Spleen (tissue), 11 donors: ENCODE data around the gene GOLGA1. TPM values are rescaled to one million over a fixed set of nuclear protein-coding genes. Genes with fewer than 3 reads are reported as not detected.

ENCODE experiments used
- DNase-seq: peaks from one replicate; pipeline ENCODE4 v3.0.0-alpha.2; 2020
- H3K27ac ChIP-seq, 8 donors: fragments of 200-600 bp; sonication (generic) in 7 of 8; 1 replicate in 4 of 8; 2 replicates in 4 of 8; pipeline versions ENCODE4 v1.5.0 to v1.8.0; 2016 to 2021; ENCODE audit warnings: inconsistent platforms in 4 of 8, mild to moderate bottlenecking in 4 of 8, moderate library complexity in 1 of 8
- H3K27me3 ChIP-seq, 7 donors: fragments of 200-600 bp; sonication (generic) in 6 of 7; replicated peaks in 1 of 7; 1 replicate in 4 of 7; 2 replicates in 3 of 7; pipeline versions ENCODE4 v1.5.0 to v1.8.0; 2016 to 2021; ENCODE audit warnings: inconsistent platforms in 3 of 7, mild to moderate bottlenecking in 1 of 7
- H3K36me3 ChIP-seq, 6 donors: fragments of 200-600 bp; sonication (generic) in 5 of 6; 1 replicate in 4 of 6; 2 replicates in 2 of 6; pipeline versions ENCODE4 v1.5.0 to v1.8.0; 2016 to 2021; ENCODE audit warnings: inconsistent platforms in 2 of 6
- H3K4me1 ChIP-seq, 6 donors: fragments of 200-600 bp; sonication (generic) in 5 of 6; 1 replicate in 3 of 6; 2 replicates in 3 of 6; pipeline versions ENCODE4 v1.5.0 to v1.8.0; 2016 to 2021; ENCODE audit warnings: inconsistent platforms in 3 of 6
- H3K4me3 ChIP-seq, 8 donors: fragments of 200-600 bp; sonication (generic) in 7 of 8; 1 replicate in 4 of 8; 2 replicates in 4 of 8; pipeline versions ENCODE4 v1.5.0 to v1.8.0; 2016 to 2021; ENCODE audit warnings: inconsistent platforms in 4 of 8, mild to moderate bottlenecking in 4 of 8, moderate library complexity in 2 of 8
- H3K9me3 ChIP-seq, 8 donors: fragments of 200-600 bp; sonication (generic) in 7 of 8; 1 replicate in 4 of 8; 2 replicates in 4 of 8; pipeline versions ENCODE4 v1.5.0 to v1.8.0; 2016 to 2021; ENCODE audit warnings: inconsistent platforms in 4 of 8
- POLR2A ChIP-seq, 3 donors: fragments of 450-650 bp; IDR thresholded peaks; one replicate each; pipeline ENCODE4 v1.5.1; 2017; ENCODE audit warnings: antibody characterized with exemption in 3 of 3, mild to moderate bottlenecking in 1 of 3
- POLR2AphosphoS5 ChIP-seq, 3 donors: sonication (generic); formaldehyde crosslinking; IDR thresholded peaks; one replicate each; pipeline ENCODE4 v1.5.1; 2017; ENCODE audit warnings: antibody characterized with exemption in 3 of 3
- WGBS, 5 donors: extraction: QIAGEN DNeasy Blood & Tissue Kit in 3 of 5; methylation state at CpG; one replicate each; pipeline versions ENCODE4 v1.1.5 to v1.1.7; 2013 to 2018; 5-methylcytosine and 5-hydroxymethylcytosine counted together
- intact Hi-C: fragments of 100-400 bp; cut with DNase I; formaldehyde crosslinking; loops from one replicate; pipeline ENCODE4 v1.15.0; 2023; ENCODE audit warnings: low total_unique reads
- polyA plus RNA-seq, 3 donors: library from polyadenylated mRNA; stranded (reverse); fragments of 200-250 nt; gene quantifications; one replicate each; pipeline ENCODE4 v1.2.1, GENCODE V29; 2013
- total RNA-seq, 7 donors: library from RNA; depleted of rRNA in 3 of 7; stranded (reverse); fragments of >200 nt in 3 of 7; fragmentation: NEBNext Ultra II Directional in 4 of 7; extraction: Animal tissue kit (Norgen Biotek cat#: 25700) in 4 of 7; gene quantifications; one replicate each; pipeline versions ENCODE4 v1.1.0 to v1.2.1, GENCODE V29; 2016 to 2021
- TF ChIP-seq, protein P1 (sequence below), 11 experiments: fragments of 200-600 bp in 7 of 11; fragments of 450-650 bp in 4 of 11; sonication (generic) in 4 of 11; IDR thresholded peaks in 8 of 11; conservative IDR thresholded peaks in 3 of 11; 1 replicate in 7 of 11; 2 replicates in 4 of 11; pipeline versions ENCODE4 v1.4.0 to v1.8.0; 2016 to 2021; ENCODE audit warnings: antibody characterized with exemption in 11 of 11, inconsistent platforms in 4 of 11, mild to moderate bottlenecking in 1 of 11
- donor health status: healthy with polysubstance abuse.
- donor health status: DM: no; HTN: no; CAD: no; lungs with moderate emphysema.
- donor health status: DM: no; HTN: no; CAD: no.
- donor health status: Bipolar disorder and iron deficiency.
- donor health status: healthy.
- donor health status: DM: no; HTN: no; CAD: no.
- donor health status: DM: yes; HTN: yes; CAD: no.

Gene GOLGA1
- total and polyA plus RNA-seq, 10 donors: 4.7 to 30.5 (median 22.9) TPM

DNA sequence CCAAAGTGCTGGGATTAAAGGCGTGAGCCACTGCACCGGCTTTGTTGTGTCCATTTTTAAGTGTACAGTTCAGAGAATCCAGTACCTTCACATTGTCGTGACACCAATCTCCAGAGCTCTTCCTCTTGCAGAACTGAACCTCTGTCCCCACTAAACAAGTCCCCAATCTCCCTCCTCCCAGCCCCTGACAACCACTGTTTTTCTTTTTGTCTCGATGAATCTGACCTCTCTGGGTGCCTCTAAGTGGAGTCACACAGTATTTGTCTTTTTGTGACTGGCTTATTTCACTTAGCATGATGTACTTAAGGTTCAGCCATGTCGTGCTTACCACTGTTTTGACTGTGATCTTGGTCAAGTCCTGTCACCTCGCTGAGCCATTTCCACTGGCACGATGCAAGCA, 86.1 kb downstream of the GOLGA1 start:
- Histone ChIP-seq H3K4me3 (no peak overlapping the region), H3K4me1 (peaks cover 20 to 48% (median 33%) of the 10 kb centered on the region in 6 donors), H3K9me3 (no peaks in the 10 kb centered on the region), H3K36me3 (peaks cover 3 to 39% (median 38%) of the 10 kb centered on the region in 6 donors), H3K27me3 (no peaks in the 10 kb centered on the region), H3K27ac (no peak overlapping the region)
- 61 to 77% (median 70%) methylated on average over 7 of the region's 7 CpGs for WGBS, 5 donors
- no peak for DNase-seq
- TF ChIP-seq, protein P1, sequence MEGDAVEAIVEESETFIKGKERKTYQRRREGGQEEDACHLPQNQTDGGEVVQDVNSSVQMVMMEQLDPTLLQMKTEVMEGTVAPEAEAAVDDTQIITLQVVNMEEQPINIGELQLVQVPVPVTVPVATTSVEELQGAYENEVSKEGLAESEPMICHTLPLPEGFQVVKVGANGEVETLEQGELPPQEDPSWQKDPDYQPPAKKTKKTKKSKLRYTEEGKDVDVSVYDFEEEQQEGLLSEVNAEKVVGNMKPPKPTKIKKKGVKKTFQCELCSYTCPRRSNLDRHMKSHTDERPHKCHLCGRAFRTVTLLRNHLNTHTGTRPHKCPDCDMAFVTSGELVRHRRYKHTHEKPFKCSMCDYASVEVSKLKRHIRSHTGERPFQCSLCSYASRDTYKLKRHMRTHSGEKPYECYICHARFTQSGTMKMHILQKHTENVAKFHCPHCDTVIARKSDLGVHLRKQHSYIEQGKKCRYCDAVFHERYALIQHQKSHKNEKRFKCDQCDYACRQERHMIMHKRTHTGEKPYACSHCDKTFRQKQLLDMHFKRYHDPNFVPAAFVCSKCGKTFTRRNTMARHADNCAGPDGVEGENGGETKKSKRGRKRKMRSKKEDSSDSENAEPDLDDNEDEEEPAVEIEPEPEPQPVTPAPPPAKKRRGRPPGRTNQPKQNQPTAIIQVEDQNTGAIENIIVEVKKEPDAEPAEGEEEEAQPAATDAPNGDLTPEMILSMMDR (IDR thresholded peaks at IDR 0.05 in 8 of 11, conservative IDR thresholded peaks at IDR 0.05 in 3 of 11): no peak
- TF ChIP-seq POLR2AphosphoS5 (IDR thresholded peaks at IDR 0.05) (no peak), POLR2A (IDR thresholded peaks at IDR 0.05) (no peak)
- intact Hi-C loops: loop anchor here (10.0 kb wide), 1 partner anchor 290 kb away; the partner anchor contains the start of gene SCAI

DNA sequence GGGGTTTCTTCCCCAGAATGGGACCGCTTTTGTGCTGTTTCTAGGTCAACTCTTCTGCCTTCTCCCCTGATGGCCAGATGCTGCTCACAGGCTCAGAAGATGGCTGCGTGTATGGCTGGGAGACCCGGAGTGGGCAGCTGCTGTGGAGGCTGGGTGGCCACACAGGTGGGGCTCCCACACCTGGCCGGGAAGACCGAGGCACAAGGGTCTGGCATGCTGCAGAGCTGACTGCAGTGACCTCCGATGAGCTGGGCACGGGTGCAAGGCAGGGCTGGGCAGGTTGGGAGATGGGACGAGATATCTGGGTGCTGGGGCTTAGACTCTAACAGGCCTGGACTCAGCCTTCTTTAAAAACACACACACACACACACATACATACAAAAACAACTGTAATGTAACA, 86.7 kb downstream of the GOLGA1 start:
- no peak overlapping the region for H3K4me3 ChIP-seq
- no peak for TF ChIP-seq POLR2A (IDR thresholded peaks at IDR 0.05)
- TF ChIP-seq, protein P1 (IDR thresholded peaks at IDR 0.05 in 8 of 11, conservative IDR thresholded peaks at IDR 0.05 in 3 of 11): no peak
- no peak for TF ChIP-seq POLR2AphosphoS5 (IDR thresholded peaks at IDR 0.05)
- peaks cover 15 to 41% (median 26%) of the 10 kb centered on the region in 6 donors for H3K4me1 ChIP-seq
- peak; percentile 74 for DNase-seq
- intact Hi-C loops: loop anchor here (10.0 kb wide), 1 partner anchor 291 kb away; the partner anchor contains the start of gene SCAI
- no peaks in the 10 kb centered on the region for H3K27me3 ChIP-seq
- 90 to 93% (median 91%) methylated on average over 4 to 8 of the region's 8 CpGs for WGBS, 5 donors
- peaks cover 3 to 33% (median 32%) of the 10 kb centered on the region in 6 donors for H3K36me3 ChIP-seq
- H3K27ac ChIP-seq: peak overlapping the region in 1 of 8 donors; percentile 66
- H3K9me3 ChIP-seq: no peaks in the 10 kb centered on the region

DNA sequence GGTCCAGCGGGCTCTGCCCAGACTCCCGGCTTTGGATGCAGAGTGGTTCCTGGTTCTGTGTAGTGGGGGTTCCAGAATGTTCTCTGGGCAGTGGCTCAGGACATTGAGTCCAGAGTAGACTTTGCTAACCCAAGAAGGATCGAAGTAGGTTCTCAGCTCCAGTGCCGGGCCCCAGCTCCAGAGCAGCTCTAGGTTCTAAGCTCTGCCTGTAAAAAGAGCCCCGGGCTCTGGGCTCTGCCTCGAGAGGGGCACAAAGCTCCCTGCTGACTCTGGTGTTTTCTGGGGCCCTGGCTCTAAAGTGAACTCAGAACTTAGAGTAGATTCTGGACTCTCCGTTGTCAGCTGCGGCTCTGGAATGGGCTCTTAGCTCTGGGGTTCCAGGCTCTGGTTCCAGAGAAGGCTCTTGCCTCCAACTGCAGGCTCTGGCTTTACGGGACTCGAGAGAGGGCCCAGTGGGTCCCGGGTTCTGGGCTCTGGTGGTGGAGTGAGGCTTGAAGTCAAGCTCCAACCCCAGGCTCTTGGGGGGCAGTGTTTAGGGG, 87.2 kb downstream of the GOLGA1 start:
- TF ChIP-seq, protein P1 (IDR thresholded peaks at IDR 0.05 in 8 of 11, conservative IDR thresholded peaks at IDR 0.05 in 3 of 11): no peak
- no peak for TF ChIP-seq POLR2A (IDR thresholded peaks at IDR 0.05)
- no peak for TF ChIP-seq POLR2AphosphoS5 (IDR thresholded peaks at IDR 0.05)
- Histone ChIP-seq H3K27me3 (no peaks in the 10 kb centered on the region), H3K36me3 (peaks cover 3 to 28% (median 27%) of the 10 kb centered on the region in 6 donors), H3K9me3 (no peaks in the 10 kb centered on the region), H3K27ac (peak overlapping the region in 5 of 8 donors; percentile 27 to 68 (median 51)), H3K4me3 (peak overlapping the region in 7 of 8 donors; percentile 20 to 70 (median 43)), H3K4me1 (peaks cover 14 to 36% (median 21%) of the 10 kb centered on the region in 6 donors)
- 56 to 83% (median 72%) methylated on average over 7 to 11 of the region's 11 CpGs for WGBS, 5 donors
- intact Hi-C loops: loop anchor here (2.0 to 10.0 kb wide), 2 partner anchors 79 to 291 kb away; partner anchors contain the start of gene SCAI
- DNase-seq: no peak

DNA sequence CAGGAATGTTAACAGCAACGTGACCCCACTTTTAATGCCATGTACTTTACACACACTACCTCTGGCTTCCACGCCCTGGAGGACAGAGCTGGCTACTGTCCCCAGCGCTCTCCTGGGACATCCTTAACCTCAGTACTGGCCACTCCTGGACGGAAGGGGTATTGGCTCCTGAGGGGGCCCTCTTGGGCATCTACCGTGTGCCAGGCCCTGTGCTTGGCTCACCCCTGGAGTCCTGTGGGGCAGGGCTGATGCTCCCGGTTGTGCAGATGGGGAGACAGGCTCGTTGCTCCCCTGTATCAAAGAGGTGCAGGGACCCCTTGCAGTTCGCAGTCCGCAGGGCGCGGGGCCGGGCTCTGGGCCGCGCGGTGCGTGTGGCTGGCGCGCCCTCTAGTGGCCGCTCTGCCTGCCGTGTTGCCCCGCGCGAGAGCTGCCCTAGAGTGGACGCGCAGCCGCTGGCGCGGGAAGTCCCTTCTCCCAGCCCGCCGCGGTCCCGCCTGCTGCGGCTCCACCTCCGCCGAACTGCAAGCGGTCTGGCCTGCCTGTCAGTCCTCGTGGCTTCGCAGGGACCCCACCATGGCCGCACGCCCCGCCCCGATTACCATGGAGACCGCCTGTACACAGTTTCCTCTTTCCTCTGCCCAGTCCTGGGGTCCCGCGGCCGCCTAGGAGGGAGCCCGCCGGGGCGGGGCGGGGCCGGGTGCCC, 87.9 kb downstream of the GOLGA1 start, which contains the start of gene WDR38:
Gene WDR38, plus strand, starts transcription at position 632 of the 703 bp plus-strand sequence. CDS start 72 bp downstream, outside the sequence.
- H3K9me3 ChIP-seq: no peaks in the 10 kb centered on the region
- TF ChIP-seq POLR2A (IDR thresholded peaks at IDR 0.05) (no peak), POLR2AphosphoS5 (IDR thresholded peaks at IDR 0.05) (peak in 2 of 3 donors; percentile 62 to 78)
- TF ChIP-seq, protein P1 (IDR thresholded peaks at IDR 0.05 in 8 of 11, conservative IDR thresholded peaks at IDR 0.05 in 3 of 11): peak; percentile 89 to 100 (median 98)
- WGBS, 5 donors: 2 to 4% (median 3%) methylated on average over 21 to 51 of the region's 51 CpGs
- peak; percentile 95 for DNase-seq
- peaks cover 0 to 21% (median 20%) of the 10 kb centered on the region in 6 donors for H3K36me3 ChIP-seq
- H3K4me3 ChIP-seq: peak within 1 kb of the TSS; percentile 20 to 70 (median 42)
- intact Hi-C loops: loop anchor here (2.0 to 10.0 kb wide), 2 partner anchors 78 to 292 kb away; partner anchors contain the start of gene SCAI
- H3K27me3 ChIP-seq: no peaks in the 10 kb centered on the region
- peaks cover 11 to 30% (median 16%) of the 10 kb centered on the region in 6 donors for H3K4me1 ChIP-seq
- peak within 1 kb of the TSS in 6 of 8 donors; percentile 41 to 68 (median 50) for H3K27ac ChIP-seq
